Measurements from ENCODE around the gene SRGAP1. TPM values are rescaled to one million over a fixed set of nuclear protein-coding genes. Genes with fewer than 3 reads are reported as not detected.

Gene SRGAP1
- total and polyA plus RNA-seq, 2 of the 8 experiments (the other 6 are each of a cell fraction or from before 2014, with no cell fraction given), result 3.2 to 7.3 TPM

DNA sequence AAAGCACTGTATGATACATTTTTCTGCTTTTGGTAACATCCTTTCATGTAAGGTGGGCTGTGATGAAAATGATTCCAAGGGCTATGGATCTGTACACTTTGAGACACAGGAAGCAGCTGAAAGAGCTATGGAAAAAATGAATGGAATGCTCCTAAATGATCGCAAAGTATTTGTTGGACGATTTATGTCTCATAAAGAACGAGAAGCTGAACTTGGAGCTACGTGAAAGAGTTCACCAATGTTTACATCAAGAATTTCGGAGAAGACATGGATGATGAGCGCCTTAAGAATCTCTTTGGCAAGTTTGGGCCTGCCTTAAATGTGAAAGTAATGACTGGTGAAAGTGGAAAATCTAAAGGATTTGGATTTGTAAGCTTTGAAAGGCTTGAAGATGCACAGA is 22.1 kb upstream of the SRGAP1 start:
- no peak overlapping the region for H2BK5ac ChIP-seq (ENCODE audit: low read depth, low read length)
- no peak overlapping the region for H3K14ac ChIP-seq (ENCODE audit: insufficient read length)
- H3K27ac ChIP-seq (ENCODE audit: low read depth, low read length), result no peak overlapping the region
- no peak overlapping the region for H3K4ac ChIP-seq (replicated peaks; ENCODE audit: insufficient read length, low read depth, low read length)
- TF ChIP-seq HDAC6 (IDR thresholded peaks at IDR 0.05; ENCODE audit: low read depth, low read length) (no peak), EGR1 (IDR thresholded peaks at IDR 0.05; ENCODE audit: borderline replicate concordance, low read depth, low read length) (no peak), KDM1A (IDR thresholded peaks at IDR 0.05; ENCODE audit: borderline replicate concordance, low read length) (no peak)
- H3K9me3 ChIP-seq (ENCODE audit: insufficient read depth in 2 of 2, low read depth in 1 of 2, low read length in 1 of 2), result no peaks in the 10 kb centered on the region
- H3K4me3 ChIP-seq (ENCODE audit: extremely low read depth in 1 of 4, insufficient read depth in 2 of 4, low read depth in 3 of 4, low read length in 4 of 4), result no peak overlapping the region
- H2BK20ac ChIP-seq (ENCODE audit: low read length), result no peak overlapping the region
- WGBS, 2 experiments (ENCODE audit: extremely low coverage in 1 of 2, insufficient coverage in 1 of 2, insufficient read length in 1 of 2, insufficient replicate concordance in 2 of 2, low coverage in 1 of 2, low lambda C conversion rate in 2 of 2, missing lambda C conversion rate in 1 of 2), result 90% methylated on average over 6 of the region's 6 CpGs; no CpG with 5 or more reads in 1 of the 2 experiments
- H3K23me2 ChIP-seq (ENCODE audit: low read depth, low read length), result no peaks in the 10 kb centered on the region; the same call in 1 of the 2 replicates
- no peak overlapping the region for H3K56ac ChIP-seq (replicated peaks; ENCODE audit: insufficient read length, low read depth, low read length)
- no peak overlapping the region for H3K9ac ChIP-seq (replicated peaks in 1 of 4; ENCODE audit: extremely low read depth in 1 of 4, low read depth in 3 of 4, low read length in 3 of 4)
- H2AFZ ChIP-seq (ENCODE audit: low read length), result no peak overlapping the region
- H2BK12ac ChIP-seq (ENCODE audit: low read depth, low read length), result no peak overlapping the region
- H4K8ac ChIP-seq (ENCODE audit: extremely low read depth, insufficient read depth, low read length), result no peak overlapping the region
- no peak overlapping the region for H4K5ac ChIP-seq (ENCODE audit: insufficient read length, low read depth, low read length)
- no peaks in the 10 kb centered on the region for H3K36me3 ChIP-seq (ENCODE audit: control insufficient read depth in 2 of 4, insufficient read depth in 4 of 4, low read length in 3 of 4)
- no peaks in the 10 kb centered on the region for H3K27me3 ChIP-seq (replicated peaks in 1 of 4; ENCODE audit: control insufficient read depth in 3 of 4, extremely low read depth in 1 of 4, insufficient read depth in 3 of 4, low read length in 3 of 4)
- ChIA-PET POLR2A (ENCODE audit: partially characterized antibody) (no interaction called here), CTCF (ENCODE audit: partially characterized antibody) (interaction anchor here (0.6 to 2.0 kb wide), 7 partner anchors 11 to 1303 kb away, joined by 3 to 9 read pairs (median 3); no protein-coding TSS in a partner anchor)
- H3K4me2 ChIP-seq (ENCODE audit: insufficient read depth in 1 of 2, low read depth in 2 of 2, low read length in 2 of 2), result no peak overlapping the region
- no peaks in the 10 kb centered on the region for H3K79me1 ChIP-seq (ENCODE audit: low read depth, low read length)
- H2AK5ac ChIP-seq (ENCODE audit: low read depth, low read length), result no peak overlapping the region
- no peaks in the 10 kb centered on the region for H4K20me1 ChIP-seq (replicated peaks in 1 of 2; ENCODE audit: control insufficient read depth in 1 of 2, insufficient read depth in 2 of 2, low read length in 2 of 2)
- H3K79me2 ChIP-seq (ENCODE audit: control insufficient read depth in 1 of 2, insufficient read depth in 2 of 2, low read length in 2 of 2), result no peaks in the 10 kb centered on the region
- no peak overlapping the region for H2BK120ac ChIP-seq (replicated peaks; ENCODE audit: low read depth, low read length)
- no peak for DNase-seq (ENCODE audit: low read depth in 1 of 2, low spot score in 2 of 2)
- H4K91ac ChIP-seq (replicated peaks; ENCODE audit: insufficient read length, low read length), result no peak overlapping the region
- no peak overlapping the region for H3K18ac ChIP-seq (ENCODE audit: extremely low read depth, low read length)
- H2BK15ac ChIP-seq (ENCODE audit: low read length), result no peak overlapping the region
- no peak for FAIRE-seq
- no peak overlapping the region for H3K23ac ChIP-seq (ENCODE audit: insufficient read length)
- H3K4me1 ChIP-seq (replicated peaks in 1 of 4; ENCODE audit: control insufficient read depth in 3 of 4, insufficient read depth in 4 of 4, low read length in 3 of 4), result no peaks in the 10 kb centered on the region
